Prostate gland (tissue), 2 donors: ENCODE measurements around the gene SMIM15. TPM values are rescaled to one million over a fixed set of nuclear protein-coding genes. Genes with fewer than 3 reads are reported as not detected.

Experiments used
- DNase-seq: peaks from one replicate; pipeline ENCODE4 v3.0.0-alpha.2; 2019; ENCODE audit warnings: low spot score
- H3K27ac ChIP-seq, 2 donors: fragments of 200-600 bp; sonication (generic); 2 replicates each; pipeline ENCODE4 v1.5.1; 2017 to 2019
- H3K27me3 ChIP-seq: fragments of 200-600 bp; sonication (generic); replicated peaks from 2 replicates; pipeline ENCODE4 v1.5.1; 2019; ENCODE audit not compliant: insufficient read depth
- H3K36me3 ChIP-seq, 2 donors: fragments of 200-600 bp; sonication (generic); 1 replicate in 1 of 2; 2 replicates in 1 of 2; pipeline versions ENCODE4 v1.5.1 to v1.8.1; 2017 to 2019
- H3K4me1 ChIP-seq: fragments of 200-600 bp; sonication (generic); replicated peaks from 2 replicates; pipeline ENCODE4 v1.5.1; 2019
- H3K4me3 ChIP-seq, 2 donors: fragments of 200-600 bp; sonication (generic); 2 replicates each; pipeline ENCODE4 v1.5.1; 2017 to 2019
- H3K9me3 ChIP-seq: fragments of 200-600 bp; sonication (generic); 2 replicates; pipeline ENCODE4 v1.5.1; 2017
- CTCF ChIP-seq, 4 experiments: fragments of 200-600 bp in 2 of 4; fragments of 450-650 bp in 2 of 4; sonication (generic) in 2 of 4; IDR thresholded peaks; 1 replicate in 3 of 4; 2 replicates in 1 of 4; pipeline ENCODE4 v1.5.1; 2016 to 2019; ENCODE audit warnings: antibody characterized with exemption in 4 of 4, mild to moderate bottlenecking in 2 of 4, moderate library complexity in 2 of 4
- POLR2A ChIP-seq: fragments of 450-650 bp; IDR thresholded peaks from one replicate; pipeline ENCODE4 v1.6.1; 2016; ENCODE audit warnings: antibody characterized with exemption, mild to moderate bottlenecking
- POLR2AphosphoS5 ChIP-seq: sonication (generic); formaldehyde crosslinking; IDR thresholded peaks from one replicate; pipeline ENCODE4 v1.6.1; 2017; ENCODE audit warnings: antibody characterized with exemption
- WGBS: methylation state at CpG from one replicate; pipeline ENCODE4 v1.1.5; 2018; 5-methylcytosine and 5-hydroxymethylcytosine counted together
- intact Hi-C: fragments of 100-400 bp; cut with DNase I; formaldehyde crosslinking; loops from one replicate; pipeline ENCODE4 v1.14.2; 2022
- total RNA-seq, 2 donors: library from RNA; depleted of rRNA; stranded (reverse); fragments of >200 nt; gene quantifications; one replicate each; pipeline ENCODE4 v1.1.0, GENCODE V29; 2016

Gene SMIM15
- total RNA-seq, 2 donors from 2014 or later = 30.0 to 53.1 TPM

GRCh38 chr5:61139931-61140330 is 22.3 kb downstream of the SMIM15 start:
- Histone ChIP-seq H3K36me3 (no peaks in the 10 kb centered on the region), H3K4me3 (no peak overlapping the region), H3K27ac (no peak overlapping the region), H3K4me1 (no peaks in the 10 kb centered on the region), H3K27me3 (no peaks in the 10 kb centered on the region), H3K9me3 (no peaks in the 10 kb centered on the region)
- intact Hi-C loops = no loop called here
- DNase-seq = no peak
- TF ChIP-seq CTCF (IDR thresholded peaks at IDR 0.05) (no peak), POLR2A (no peak), POLR2AphosphoS5 (no peak)
- 89% methylated on average over 4 of the region's 4 CpGs for WGBS

GRCh38 chr5:61139094-61139873 is 23.0 kb downstream of the SMIM15 start:
- no peak for TF ChIP-seq POLR2AphosphoS5
- TF ChIP-seq CTCF (IDR thresholded peaks at IDR 0.05) = no peak
- no peak for TF ChIP-seq POLR2A
- H3K9me3 ChIP-seq = no peaks in the 10 kb centered on the region
- no peaks in the 10 kb centered on the region for H3K4me1 ChIP-seq
- H3K4me3 ChIP-seq = no peak overlapping the region
- no peaks in the 10 kb centered on the region for H3K27me3 ChIP-seq
- no peak overlapping the region for H3K27ac ChIP-seq
- WGBS = 72% methylated on average over 5 of the region's 5 CpGs
- H3K36me3 ChIP-seq = no peaks in the 10 kb centered on the region
- no peak for DNase-seq
- intact Hi-C loops = no loop called here

- no peaks in the 10 kb centered on the region for H3K36me3 ChIP-seq
- DNase-seq = no peak
- 94% methylated on average over 1 of the region's 1 CpG for WGBS
- no peaks in the 10 kb centered on the region for H3K4me1 ChIP-seq
- TF ChIP-seq POLR2A = no peak
- no peak for TF ChIP-seq CTCF (IDR thresholded peaks at IDR 0.05)
- no peak for TF ChIP-seq POLR2AphosphoS5
- no peak overlapping the region for H3K4me3 ChIP-seq
- H3K9me3 ChIP-seq = no peaks in the 10 kb centered on the region
- H3K27me3 ChIP-seq = no peaks in the 10 kb centered on the region
- H3K27ac ChIP-seq = no peak overlapping the region
- intact Hi-C loops = no loop called here
Measured at GRCh38 chr5:61137835-61138234, 24.4 kb downstream of the SMIM15 start.

DNA sequence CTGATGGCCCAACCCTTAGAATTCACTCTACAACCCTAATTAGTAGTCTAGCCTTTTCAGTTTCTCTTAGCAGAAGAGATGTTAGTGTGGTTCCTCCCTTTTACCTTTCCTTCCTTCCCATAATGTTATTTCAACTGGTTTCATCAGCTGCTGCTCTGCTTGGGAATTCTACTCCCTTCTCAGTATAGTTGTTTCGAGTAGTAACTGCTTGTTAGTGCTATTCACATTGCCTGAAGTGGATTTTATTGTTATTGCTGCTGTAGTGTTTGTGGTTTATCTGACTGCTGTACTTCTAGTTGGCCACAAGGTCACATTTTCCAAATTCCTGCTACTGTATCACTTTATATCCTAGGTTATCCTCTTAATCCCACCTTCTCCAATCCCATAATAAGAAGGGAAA is 29.7 kb downstream of the SMIM15 start:
- WGBS = 83% methylated on average over 1 of the region's 1 CpG
- Histone ChIP-seq H3K4me1 (no peaks in the 10 kb centered on the region), H3K27me3 (no peaks in the 10 kb centered on the region), H3K9me3 (no peaks in the 10 kb centered on the region), H3K4me3 (no peak overlapping the region), H3K27ac (no peak overlapping the region), H3K36me3 (no peaks in the 10 kb centered on the region)
- DNase-seq = no peak
- no peak for TF ChIP-seq CTCF (IDR thresholded peaks at IDR 0.05)
- TF ChIP-seq POLR2AphosphoS5 = no peak
- no peak for TF ChIP-seq POLR2A
- intact Hi-C loops = no loop called here

GRCh38 chr5:61130289-61130688 is 32.0 kb downstream of the SMIM15 start:
- no peak for TF ChIP-seq POLR2A
- no peak for TF ChIP-seq POLR2AphosphoS5
- TF ChIP-seq CTCF (IDR thresholded peaks at IDR 0.05) = no peak
- WGBS = 82% methylated on average over 2 of the region's 2 CpGs
- Histone ChIP-seq H3K36me3 (no peaks in the 10 kb centered on the region), H3K9me3 (no peaks in the 10 kb centered on the region), H3K27ac (no peak overlapping the region), H3K4me3 (no peak overlapping the region), H3K4me1 (no peaks in the 10 kb centered on the region), H3K27me3 (no peaks in the 10 kb centered on the region)
- intact Hi-C loops = no loop called here
- no peak for DNase-seq
